ENCODE results near the gene KRTAP6-2. TPM values are rescaled to one million over a fixed set of nuclear protein-coding genes. Genes with fewer than 3 reads are reported as not detected.

KRTAP6-2 gene, protein sequence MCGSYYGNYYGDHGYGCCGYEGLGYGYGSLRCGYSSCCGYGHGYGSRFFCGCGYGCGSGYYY
- total RNA-seq: not detected in 2 replicates

DNA sequence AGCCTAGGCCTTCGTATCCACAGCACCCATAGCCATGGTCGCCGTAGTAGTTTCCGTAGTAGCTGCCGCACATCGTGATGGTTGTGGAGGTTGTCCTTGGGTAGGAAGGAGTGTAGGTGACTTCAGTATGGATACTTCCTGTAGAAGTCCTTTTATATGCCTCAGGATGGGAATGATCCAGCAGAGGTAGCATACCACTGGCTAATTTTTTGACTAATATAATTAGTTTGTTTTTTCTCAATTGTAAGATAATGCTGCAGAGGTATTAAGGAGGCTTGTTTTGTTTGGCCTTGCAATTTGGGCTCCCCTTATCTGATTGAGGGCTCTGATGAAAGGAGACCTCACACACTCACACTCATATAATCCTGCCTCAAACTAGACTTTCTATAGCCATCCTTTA lies at the start of gene KRTAP6-2:
Gene KRTAP6-2, minus strand, starts transcription at position 101 of the 400 bp plus-strand sequence. Its CDS starts 28 bp downstream, at position 73.

DNA sequence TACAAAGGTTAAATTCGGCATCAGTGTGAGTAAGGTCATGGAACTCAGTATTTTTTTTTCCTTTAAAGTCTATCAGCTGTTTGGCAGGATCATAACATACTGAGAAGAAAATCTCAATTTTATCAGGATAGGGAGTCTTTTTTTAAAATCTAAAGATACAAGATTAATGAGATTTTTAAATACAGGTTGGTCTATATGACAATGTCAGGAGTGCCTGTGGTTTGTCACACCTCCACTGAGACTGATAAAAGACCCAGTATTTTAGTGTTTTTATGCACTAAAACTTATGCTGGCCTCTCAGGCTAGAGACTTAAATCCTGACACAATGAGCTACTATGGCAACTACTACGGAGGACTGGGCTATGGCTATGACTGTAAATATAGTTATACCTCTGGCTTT lies 43.9 kb upstream of the KRTAP6-2 start, which contains the start of gene KRTAP20-3:
Gene KRTAP20-3, plus strand, starts transcription at position 301 of the 400 bp plus-strand sequence.

DNA sequence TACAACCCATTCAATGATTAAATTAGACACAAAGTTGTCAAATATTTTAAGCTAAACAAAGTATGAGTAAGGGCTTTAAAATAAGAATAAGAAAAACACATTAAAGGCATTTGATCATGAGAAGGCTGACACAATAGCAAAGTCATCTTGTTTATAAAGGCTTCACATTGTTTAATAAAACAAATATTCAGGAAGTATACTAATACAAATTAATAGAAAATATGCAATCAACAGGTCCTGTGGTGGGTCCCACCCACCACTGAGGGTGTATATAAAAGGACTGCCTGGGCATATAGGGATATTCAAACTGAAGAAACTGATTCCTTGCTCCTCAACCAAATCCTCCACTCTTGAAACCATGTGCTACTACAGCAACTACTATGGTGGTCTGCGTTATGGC lies 36.2 kb upstream of the KRTAP6-2 start, which contains the start of gene KRTAP20-2:
Gene KRTAP20-2, plus strand, starts transcription at position 301 of the 400 bp plus-strand sequence. Its CDS starts 58 bp downstream, at position 359.

DNA sequence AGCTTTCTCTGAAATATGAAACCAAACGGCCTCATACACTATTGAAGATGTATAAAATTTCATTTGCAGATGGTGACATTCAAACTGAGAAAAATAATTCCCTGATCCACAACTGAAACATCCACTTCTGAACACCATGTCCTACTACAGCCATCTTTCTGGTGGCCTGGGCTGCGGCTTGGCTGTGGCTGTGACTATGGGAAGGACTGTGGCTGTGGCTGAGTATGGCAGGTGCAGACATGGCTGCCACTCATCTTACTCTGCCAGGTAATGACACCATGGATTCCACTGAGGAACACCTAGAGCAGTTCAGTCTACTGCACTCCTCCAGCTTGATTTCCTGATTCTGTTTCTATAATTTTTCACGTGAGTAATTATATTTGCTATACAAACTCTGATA lies 21.8 kb upstream of the KRTAP6-2 start, which contains the start of gene KRTAP20-4:
Gene KRTAP20-4, plus strand, starts transcription at position 106 of the 400 bp plus-strand sequence.

DNA sequence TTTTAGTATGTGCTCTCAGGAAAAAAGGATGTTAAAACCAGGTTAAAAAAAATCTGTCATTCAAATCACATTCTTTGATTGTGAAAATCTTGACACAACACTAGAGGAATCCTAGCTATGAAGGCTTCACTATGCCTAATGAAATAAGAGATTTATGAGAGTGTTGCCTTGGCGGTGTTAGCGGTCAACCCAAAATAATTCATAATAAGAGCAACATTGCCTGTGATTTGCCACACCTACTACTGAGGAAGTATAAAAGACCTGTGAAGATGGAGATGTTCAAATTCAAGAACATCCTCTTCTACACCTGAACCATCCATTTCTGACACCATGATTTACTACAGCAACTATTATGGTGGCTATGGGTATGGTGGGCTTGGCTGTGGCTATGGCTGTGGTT lies 17.4 kb upstream of the KRTAP6-2 start, which contains the start of gene KRTAP20-1:
Gene KRTAP20-1, plus strand, starts transcription at position 301 of the 400 bp plus-strand sequence. Its CDS starts 30 bp downstream, at position 331.

DNA sequence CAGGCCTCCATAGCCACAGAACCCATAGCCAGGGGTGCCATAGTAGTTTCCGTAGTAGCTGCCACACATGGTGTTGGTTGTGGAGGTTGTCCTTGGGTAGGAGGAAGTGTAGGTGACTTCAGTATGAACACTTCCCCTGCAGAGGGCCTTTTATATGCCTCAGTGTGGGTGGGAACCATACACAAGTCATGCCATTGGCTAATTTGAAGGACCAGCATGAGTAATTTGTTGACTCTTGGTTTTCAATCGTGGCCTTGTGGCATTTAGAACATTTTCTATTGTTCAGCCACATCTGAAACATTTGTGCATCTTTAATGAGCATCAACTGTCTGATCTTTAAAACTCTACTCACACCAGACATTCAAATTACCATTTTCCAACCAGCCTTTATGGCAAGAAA lies 15.1 kb upstream of the KRTAP6-2 start, which contains the start of gene KRTAP6-1:
Gene KRTAP6-1, minus strand, starts transcription at position 95 of the 400 bp plus-strand sequence. Its CDS starts 26 bp downstream, at position 69.

DNA sequence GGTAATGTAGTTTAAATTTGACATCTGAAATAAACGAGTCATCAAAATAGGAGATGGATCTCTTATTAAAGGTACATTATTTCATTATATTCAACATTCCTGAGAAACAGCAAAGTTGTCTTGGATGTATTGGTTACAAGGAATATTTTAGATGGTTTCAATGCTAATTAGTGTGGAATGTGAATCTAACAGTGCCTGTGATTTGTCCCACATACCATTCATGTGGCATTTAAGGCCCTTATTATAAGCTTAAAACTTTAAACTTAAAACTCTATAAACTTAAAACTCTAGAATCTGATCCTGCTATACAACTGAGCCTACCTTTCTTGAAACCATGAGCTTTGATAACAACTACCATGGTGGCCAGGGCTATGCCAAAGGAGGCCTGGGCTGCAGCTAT lies 2.1 kb upstream of the KRTAP6-2 start, which contains the start of gene KRTAP22-1:
Gene KRTAP22-1, plus strand, starts transcription at position 301 of the 400 bp plus-strand sequence.

DNA sequence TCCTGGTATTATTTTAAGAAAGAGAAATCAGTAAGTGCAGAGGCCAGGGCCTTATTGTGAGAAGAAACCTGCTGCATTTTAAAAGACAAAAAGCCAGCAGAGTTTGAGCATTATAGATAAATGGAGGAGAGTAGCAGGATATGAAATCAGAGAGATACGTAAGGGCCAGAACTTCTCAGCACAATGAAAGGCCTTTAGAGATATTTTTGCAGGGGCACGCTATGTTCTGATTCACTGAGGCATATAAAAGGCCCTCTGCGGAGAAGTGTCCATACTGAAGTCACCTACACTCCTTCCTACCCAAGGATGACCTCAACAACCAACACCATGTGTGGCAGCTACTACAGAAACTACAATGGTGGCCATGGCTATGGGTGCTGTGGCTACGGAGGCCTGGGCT lies 6.6 kb downstream of the KRTAP6-2 start, which contains the start of gene KRTAP6-3:
Gene KRTAP6-3, plus strand, starts transcription at position 301 of the 400 bp plus-strand sequence. Its CDS starts 6 bp downstream, at position 307.

DNA sequence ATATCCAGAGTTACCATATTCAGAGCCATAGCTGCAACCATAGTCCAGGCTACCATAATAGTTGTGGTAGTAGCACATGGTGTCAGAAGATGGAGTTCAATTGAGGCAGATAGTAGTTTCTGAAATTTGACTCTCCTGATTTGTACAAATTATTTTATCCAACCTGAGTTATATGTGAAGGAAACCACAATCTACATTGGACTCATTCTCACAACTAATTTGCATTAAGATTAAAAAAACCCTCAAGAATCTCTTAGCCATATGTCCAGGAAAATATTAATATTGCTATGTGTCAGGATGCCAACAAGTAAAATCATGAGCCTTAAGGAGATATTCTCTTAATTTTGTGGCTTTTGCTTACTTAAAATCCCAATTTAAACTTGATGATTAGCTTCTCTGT lies 8.4 kb downstream of the KRTAP6-2 start, which contains the start of gene KRTAP22-2:
Gene KRTAP22-2, minus strand, starts transcription at position 101 of the 400 bp plus-strand sequence.

DNA sequence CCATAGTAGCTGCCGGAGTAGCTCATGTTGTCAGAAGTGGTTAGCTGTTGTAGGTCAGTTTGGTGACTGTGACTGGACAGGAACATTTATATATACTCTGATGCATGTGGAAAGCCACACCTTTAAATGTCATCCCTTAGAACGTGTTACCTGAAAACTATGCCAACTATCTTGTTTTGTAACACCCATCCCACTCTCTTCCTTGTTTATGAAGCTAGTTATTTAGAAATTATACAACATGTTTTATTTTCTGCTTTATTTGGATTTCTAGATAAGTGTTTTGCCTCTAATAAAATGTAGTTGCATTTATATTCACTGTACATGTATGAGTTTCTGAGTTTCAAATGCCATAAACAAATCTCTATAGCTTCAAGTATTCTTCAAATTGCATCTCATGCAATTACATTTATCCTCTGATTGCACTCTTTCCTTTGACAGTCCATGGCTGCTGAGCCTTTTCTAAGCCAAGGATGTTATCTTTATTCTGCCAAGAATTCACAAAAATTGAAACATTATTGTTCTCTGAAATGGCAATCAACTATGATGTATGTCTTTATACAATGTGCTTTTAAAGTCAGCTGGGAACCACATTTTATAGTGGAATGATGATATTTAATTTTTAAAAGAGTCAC lies 37.3 kb downstream of the KRTAP6-2 start, which contains the start of gene KRTAP19-7:
Gene KRTAP19-7, minus strand, starts transcription at position 51 of the 632 bp plus-strand sequence. Its CDS starts 25 bp downstream, at position 26.

Other genes starting within 250 kb of the KRTAP6-2 start
- not detected in 2 replicates for gene KRTAP13-2, start 226.6 kb downstream of the KRTAP6-2 start, total RNA-seq
- gene KRTAP13-1, start 202.9 kb downstream of the KRTAP6-2 start, total RNA-seq: not detected in 2 replicates
- not detected in 2 replicates for gene KRTAP13-3, start 173.0 kb downstream of the KRTAP6-2 start, total RNA-seq
- gene KRTAP13-4, start 168.7 kb downstream of the KRTAP6-2 start, total RNA-seq: not detected in 2 replicates
- gene KRTAP15-1, start 158.6 kb downstream of the KRTAP6-2 start, total RNA-seq: not detected in 2 replicates
- gene KRTAP19-1, start 118.5 kb downstream of the KRTAP6-2 start, total RNA-seq: not detected in 2 replicates
- not detected in 2 replicates for gene KRTAP19-2, start 111.5 kb downstream of the KRTAP6-2 start, total RNA-seq
- not detected in 2 replicates for gene KRTAP19-3, start 106.9 kb downstream of the KRTAP6-2 start, total RNA-seq
- gene KRTAP19-4, start 101.7 kb downstream of the KRTAP6-2 start, total RNA-seq: not detected in 2 replicates
- gene KRTAP19-5, start 96.8 kb downstream of the KRTAP6-2 start, total RNA-seq: not detected in 2 replicates
- not detected in 2 replicates for gene KRTAP19-6, start 57.0 kb downstream of the KRTAP6-2 start, total RNA-seq
- gene KRTAP19-7, start 37.6 kb downstream of the KRTAP6-2 start, total RNA-seq: not detected in 2 replicates
- gene KRTAP22-2, start 8.5 kb downstream of the KRTAP6-2 start, total RNA-seq: not detected in 2 replicates
- not detected in 2 replicates for gene KRTAP6-3, start 6.5 kb downstream of the KRTAP6-2 start, total RNA-seq
- gene KRTAP22-1, start 2.2 kb upstream of the KRTAP6-2 start, total RNA-seq: not detected in 2 replicates
- gene KRTAP6-1, start 15.0 kb upstream of the KRTAP6-2 start, total RNA-seq: not detected in 2 replicates
- gene KRTAP20-1, start 17.5 kb upstream of the KRTAP6-2 start, total RNA-seq: not detected in 2 replicates
- not detected in 2 replicates for gene KRTAP20-4, start 21.7 kb upstream of the KRTAP6-2 start, total RNA-seq
- not detected in 2 replicates for gene KRTAP20-2, start 36.3 kb upstream of the KRTAP6-2 start, total RNA-seq
- not detected in 2 replicates for gene KRTAP20-3, start 44.0 kb upstream of the KRTAP6-2 start, total RNA-seq
- not detected in 2 replicates for gene KRTAP21-3, start 119.9 kb upstream of the KRTAP6-2 start, total RNA-seq
- not detected in 2 replicates for gene KRTAP21-2, start 148.4 kb upstream of the KRTAP6-2 start, total RNA-seq
- gene KRTAP21-1, start 156.5 kb upstream of the KRTAP6-2 start, total RNA-seq: not detected in 2 replicates
- not detected in 2 replicates for gene KRTAP8-1, start 214.4 kb upstream of the KRTAP6-2 start, total RNA-seq
- gene KRTAP7-1, start 230.9 kb upstream of the KRTAP6-2 start, total RNA-seq: not detected in 2 replicates